IMR-90 (cell line): ENCODE measurements around the gene RNU6-7. TPM values are rescaled to one million over a fixed set of nuclear protein-coding genes. Genes with fewer than 3 reads are reported as not detected.

Experiments
- ATAC-seq: fragments of 200-7000 bp; cut with Tn5 transposase; 2 replicates; pipeline ENCODE4 v1.9.1; 2020; ENCODE audit warnings: low read depth, mild to moderate bottlenecking, moderate library complexity
- BruUV-seq: library from RNA; stranded (reverse); fragments of 400-500 nt; replicated peaks from 2 replicates; lab custom pipeline; 2021; lab: Mats Ljungman, UMichigan
- CTCF ChIA-PET: fragments of 300-600 bp; formaldehyde crosslinking; extraction: SDS; loops from one replicate; lab custom pipeline; 2021; ENCODE audit warnings: antibody characterized with exemption; lab: Yijun Ruan, JAX
- POLR2A ChIA-PET: fragments of 300-600 bp; sonication (Branson Sonifier 250); formaldehyde crosslinking; loops from one replicate; lab custom pipeline; 2022; ENCODE audit warnings: antibody characterized with exemption; ENCODE audit not compliant: unreplicated experiment; lab: Charles Lee
- DNase-seq: peaks from one replicate; pipeline ENCODE4 v3.0.0; 2013
- H2AFZ ChIP-seq: replicated peaks from 2 replicates; pipeline ENCODE3; 2013; ENCODE audit warnings: low read length, mild to moderate bottlenecking; ENCODE audit not compliant: poor library complexity
- H2AK5ac ChIP-seq: 2 replicates; pipeline ENCODE4 v1.6.1; 2013; ENCODE audit warnings: low read depth, low read length, inconsistent platforms
- H2AK9ac ChIP-seq: replicated peaks from 2 replicates; pipeline ENCODE3; 2013; ENCODE audit warnings: mild to moderate bottlenecking, low read depth, low read length, moderate library complexity; ENCODE audit not compliant: poor library complexity
- H2BK120ac ChIP-seq: 2 replicates; pipeline ENCODE4 v1.6.1; 2013; ENCODE audit warnings: low read depth, low read length, inconsistent platforms
- H2BK15ac ChIP-seq: 3 replicates; pipeline ENCODE4 v1.6.1; 2013; ENCODE audit warnings: low read depth, low read length, inconsistent platforms
- H2BK20ac ChIP-seq: 2 replicates; pipeline ENCODE4 v1.6.1; 2013; ENCODE audit warnings: low read depth, mild to moderate bottlenecking, inconsistent platforms, low read length, moderate library complexity
- H2BK5ac ChIP-seq: 2 replicates; pipeline ENCODE4 v1.6.1; 2013; ENCODE audit warnings: mild to moderate bottlenecking, low read depth, low read length, inconsistent platforms; ENCODE audit not compliant: poor library complexity, severe bottlenecking
- H3K14ac ChIP-seq: replicated peaks from 2 replicates; pipeline ENCODE4 v1.6.1; 2013; ENCODE audit warnings: low read depth, low read length, inconsistent platforms
- H3K18ac ChIP-seq: 2 replicates; pipeline ENCODE4 v1.6.1; 2013; ENCODE audit warnings: low read depth, low read length, control low read depth
- H3K23ac ChIP-seq: 2 replicates; pipeline ENCODE4 v1.6.1; 2013; ENCODE audit warnings: low read depth, low read length, inconsistent platforms
- H3K27ac ChIP-seq: 2 replicates; pipeline ENCODE4 v1.5.1; 2013; ENCODE audit warnings: mild to moderate bottlenecking, control low read depth, low read length; ENCODE audit not compliant: insufficient read depth
- H3K27me3 ChIP-seq: 2 replicates; pipeline ENCODE4 v1.6.1; 2013; ENCODE audit warnings: low read length; ENCODE audit not compliant: control insufficient read depth, insufficient read depth
- H3K36me3 ChIP-seq: 2 replicates; pipeline ENCODE4 v1.6.1; 2013; ENCODE audit warnings: low read length, mixed read lengths; ENCODE audit not compliant: control insufficient read depth, insufficient read depth
- H3K4ac ChIP-seq: 2 replicates; pipeline ENCODE4 v1.6.1; 2013; ENCODE audit warnings: low read depth, low read length, inconsistent platforms
- H3K4me1 ChIP-seq: 2 replicates; pipeline ENCODE4 v1.6.1; 2013; ENCODE audit warnings: low read length, mixed read lengths; ENCODE audit not compliant: control insufficient read depth, insufficient read depth
- H3K4me2 ChIP-seq: 2 replicates; pipeline ENCODE4 v1.6.1; 2013; ENCODE audit warnings: low read depth, mild to moderate bottlenecking, control low read depth, low read length, moderate library complexity
- H3K4me3 ChIP-seq: 2 replicates; pipeline ENCODE4 v1.5.1; 2013; ENCODE audit warnings: low read depth, mild to moderate bottlenecking, control low read depth, low read length, moderate library complexity; ENCODE audit not compliant: insufficient read depth
- H3K56ac ChIP-seq: 2 replicates; pipeline ENCODE4 v1.6.1; 2013; ENCODE audit warnings: low read length, inconsistent platforms; ENCODE audit not compliant: insufficient read depth; ENCODE audit errors: extremely low read depth
- H3K79me1 ChIP-seq, 2 experiments: 2 replicates each; pipeline ENCODE4 v1.6.1; 2013; ENCODE audit warnings: low read length in 2 of 2, inconsistent platforms in 1 of 2, low read depth in 1 of 2
- H3K9ac ChIP-seq: 2 replicates; pipeline ENCODE4 v1.6.1; 2013; ENCODE audit warnings: low read depth, low read length, control low read depth
- H3K9me1 ChIP-seq: 2 replicates; pipeline ENCODE4 v1.6.1; 2013; ENCODE audit warnings: low read length, inconsistent platforms; ENCODE audit not compliant: insufficient read depth
- H3K9me3 ChIP-seq: 2 replicates; pipeline ENCODE4 v1.6.1; 2013; ENCODE audit warnings: low read length; ENCODE audit not compliant: control insufficient read depth, insufficient read depth
- H4K20me1 ChIP-seq: 2 replicates; pipeline ENCODE4 v1.6.1; 2013; ENCODE audit warnings: low read length, inconsistent platforms; ENCODE audit not compliant: insufficient read depth
- H4K5ac ChIP-seq: 2 replicates; pipeline ENCODE4 v1.6.1; 2013; ENCODE audit warnings: mild to moderate bottlenecking, low read depth, low read length, control low read depth
- H4K8ac ChIP-seq, 2 experiments: 2 replicates each; pipeline ENCODE4 v1.6.1; 2013; ENCODE audit warnings: low read depth in 2 of 2, low read length in 2 of 2, control low read depth in 1 of 2, inconsistent platforms in 1 of 2
- H4K91ac ChIP-seq: 2 replicates; pipeline ENCODE4 v1.6.1; 2013; ENCODE audit warnings: low read depth, low read length, inconsistent platforms; ENCODE audit not compliant: insufficient read depth
- CTCF ChIP-seq: conservative IDR thresholded peaks from 2 replicates; pipeline ENCODE4 v1.5.1; 2012; ENCODE audit warnings: mild to moderate bottlenecking, low read depth, low read length, improper control_type of control experiment
- ELK1 ChIP-seq: fragments of 150-350 bp; IDR thresholded peaks from 2 replicates; pipeline ENCODE4 v1.6.1; 2016; ENCODE audit warnings: low read depth, mild to moderate bottlenecking, low read length, moderate library complexity, borderline replicate concordance
- MAFK ChIP-seq: IDR thresholded peaks from 2 replicates; pipeline ENCODE4 v1.6.1; 2012; ENCODE audit warnings: low read depth, low read length, improper control_type of control experiment
- MAZ ChIP-seq: IDR thresholded peaks from 2 replicates; pipeline ENCODE4 v1.6.1; 2012; ENCODE audit warnings: low read depth, mild to moderate bottlenecking, low read length, improper control_type of control experiment, moderate library complexity, borderline replicate concordance
- MXI1 ChIP-seq: IDR thresholded peaks from 2 replicates; pipeline ENCODE4 v1.6.1; 2012; ENCODE audit warnings: low read depth, mild to moderate bottlenecking, low read length, moderate library complexity, borderline replicate concordance
- POLR2A ChIP-seq: IDR thresholded peaks from 2 replicates; pipeline ENCODE4 v1.6.1; 2012; ENCODE audit warnings: mild to moderate bottlenecking, low read depth, low read length
- RAD21 ChIP-seq: IDR thresholded peaks from 2 replicates; pipeline ENCODE4 v1.6.1; 2012; ENCODE audit warnings: low read length, improper control_type of control experiment
- RCOR1 ChIP-seq: IDR thresholded peaks from 2 replicates; pipeline ENCODE4 v1.6.1; 2012; ENCODE audit warnings: mild to moderate bottlenecking, low read length, improper control_type of control experiment; ENCODE audit not compliant: insufficient replicate concordance
- RFX5 ChIP-seq: IDR thresholded peaks from 2 replicates; pipeline ENCODE4 v1.8.0; 2012; ENCODE audit warnings: low read depth, mild to moderate bottlenecking, low read length, moderate library complexity
- USF2 ChIP-seq: fragments of 150-350 bp; IDR thresholded peaks from 2 replicates; pipeline ENCODE4 v1.6.1; 2017; ENCODE audit warnings: mild to moderate bottlenecking, antibody characterized with exemption, low read length, low read depth
- WGBS, 2 experiments: methylation state at CpG; one replicate each; pipeline versions ENCODE4 v1.1.5 to v1.1.7; 2013; ENCODE audit warnings: missing lambda C conversion rate in 2 of 2; ENCODE audit not compliant: insufficient read length in 1 of 2; ENCODE audit errors: extremely low coverage in 2 of 2; 5-methylcytosine and 5-hydroxymethylcytosine counted together
- dilution Hi-C: fragments of 300-500 bp; cut with HindIII; formaldehyde crosslinking; loops from one replicate; pipeline ENCODE4 v1.14.3; 2018; ENCODE audit warnings: low sequenced_read_pairs; ENCODE audit not compliant: unreplicated experiment
- in situ Hi-C: fragments of 300-500 bp; cut with MboI; formaldehyde crosslinking; loops from 3 replicates; pipeline ENCODE4 v1.14.3; 2019; ENCODE audit warnings: low sequenced_read_pairs, inconsistent platforms, mixed read lengths
- intact Hi-C: fragments of 100-400 bp; cut with micrococcal nuclease; formaldehyde crosslinking; loops from 2 replicates; pipeline ENCODE4 v1.10.0; 2022
- polyA plus RNA-seq, 3 experiments: library from polyadenylated mRNA; depleted of rRNA; stranded (reverse); fragments of >200 nt; gene quantifications; 2 replicates each; pipeline ENCODE4 v1.2.3, GENCODE V29; 2012; ENCODE audit warnings: low replicate concordance in 1 of 3
- total RNA-seq: library from RNA; depleted of rRNA; stranded (reverse); fragments of >200 nt; gene quantifications from 2 replicates; pipeline ENCODE4 v1.2.3, GENCODE V29; 2012

RNU6-7 gene
- total and polyA plus RNA-seq, 2 of the 4 experiments (the other 2 are of a cell fraction): not detected

GRCh38 chr14:32190673-32191072 is 11.2 kb upstream of the RNU6-7 start:
- dilution Hi-C loops (no loop called here), in situ Hi-C loops (no loop called here)
- no CpG with 5 or more reads among the region's 3 CpGs for WGBS, 2 experiments

More at GRCh38 chr14:32190673-32191072, 11.2 kb upstream of the RNU6-7 start:
- Histone ChIP-seq H4K8ac (no peak overlapping the region), H3K27ac (no peak overlapping the region), H2BK15ac (no peak overlapping the region), H4K5ac (no peak overlapping the region), H3K18ac (no peak overlapping the region), H3K9me1 (no peaks in the 10 kb centered on the region), H3K4me3 (no peak overlapping the region), H3K23ac (no peak overlapping the region), H2AK9ac (no peak overlapping the region), H3K4ac (no peak overlapping the region), H4K91ac (no peak overlapping the region), H3K4me1 (no peaks in the 10 kb centered on the region), H3K36me3 (no peaks in the 10 kb centered on the region), H3K79me1 (no peaks in the 10 kb centered on the region), H4K20me1 (no peaks in the 10 kb centered on the region), H2BK5ac (no peak overlapping the region), H2AK5ac (no peak overlapping the region), H3K27me3 (peaks cover 2% of the 10 kb centered on the region; the same call in 1 of the 2 replicates), H2AFZ (no peak overlapping the region), H3K4me2 (no peak overlapping the region), H3K9ac (no peak overlapping the region), H2BK20ac (no peak overlapping the region), H3K14ac (no peak overlapping the region), H3K56ac (no peak overlapping the region), H3K9me3 (no peaks in the 10 kb centered on the region), H2BK120ac (no peak overlapping the region)
- intact Hi-C loops: no loop called here
- TF ChIP-seq USF2 (no peak), RAD21 (no peak), RCOR1 (no peak), ELK1 (no peak), POLR2A (no peak), RFX5 (no peak), CTCF (no peak), MAZ (no peak), MAFK (no peak), MXI1 (no peak)
- ChIA-PET CTCF (no interaction called here), POLR2A (no interaction called here)
- no TSS peak for BruUV-seq
- no peak for ATAC-seq
- DNase-seq: no peak
